GM12878 (cell line): ENCODE measurements around the gene SLC9C1. TPM values are rescaled to one million over a fixed set of nuclear protein-coding genes. Genes with fewer than 3 reads are reported as not detected.

Experiments
- ATAC-seq: fragments of 200-7000 bp; cut with Tn5 transposase; 3 replicates; pipeline ENCODE4 v1.9.1; 2020; ENCODE audit warnings: mild to moderate bottlenecking, moderate library complexity
- BruUV-seq: library from RNA; stranded (reverse); fragments of 400-500 nt; replicated peaks from 2 replicates; lab custom pipeline; 2021; lab: Mats Ljungman, UMichigan
- CTCF ChIA-PET: fragments of 300-600 bp; sonication (Branson Sonifier 250); formaldehyde crosslinking; extraction: SDS; loops from one replicate; lab custom pipeline; 2021; ENCODE audit warnings: inconsistent platforms; lab: Yijun Ruan, JAX
- POLR2A ChIA-PET: fragments of 350-600 bp; formaldehyde crosslinking; extraction: SDS; loops from one replicate; lab custom pipeline; 2021; ENCODE audit warnings: inconsistent platforms; lab: Charles Lee
- RAD21 ChIA-PET: fragments of 300-600 bp; sonication (Branson Sonifier 250); formaldehyde crosslinking; loops from one replicate; lab custom pipeline; 2023; ENCODE audit warnings: antibody characterized with exemption; ENCODE audit not compliant: unreplicated experiment; lab: Charles Lee
- SMC1A ChIA-PET: fragments of 300-600 bp; sonication (Branson Sonifier 250); formaldehyde crosslinking; loops from one replicate; lab custom pipeline; 2023; ENCODE audit not compliant: unreplicated experiment, uncharacterized antibody; lab: Charles Lee
- DNase-seq: peaks from one replicate; pipeline ENCODE4 v3.0.0-alpha.2; 2011; ENCODE audit warnings: low read depth, low spot score
- FAIRE-seq: peaks from 3 replicates; lab custom pipeline; 2011; peaks lifted over from hg19 to GRCh38; lab: Jason Lieb, UNC
- H2AFZ ChIP-seq: 2 replicates; pipeline ENCODE4 v1.6.0; 2011; ENCODE audit warnings: low read depth, low read length, control low read depth; ENCODE audit not compliant: control insufficient read depth
- H3K27ac ChIP-seq: 2 replicates; pipeline ENCODE4 v1.5.1; 2011; ENCODE audit warnings: control low read depth; ENCODE audit not compliant: control insufficient read depth, insufficient read depth
- H3K27me3 ChIP-seq, 2 experiments: replicated peaks in 1 of 2; 2 replicates each; pipeline versions ENCODE4 v1.6.0 to v1.6.1; 2011; ENCODE audit warnings: low read length in 1 of 2; ENCODE audit not compliant: control insufficient read depth in 2 of 2, insufficient read depth in 2 of 2
- H3K36me3 ChIP-seq, 2 experiments: 2 replicates each; pipeline ENCODE4 v1.5.1; 2011; ENCODE audit warnings: low read length in 1 of 2; ENCODE audit not compliant: control insufficient read depth in 2 of 2, insufficient read depth in 2 of 2
- H3K4me1 ChIP-seq: 2 replicates; pipeline ENCODE4 v1.6.1; 2011; ENCODE audit warnings: mild to moderate bottlenecking, low read length, moderate library complexity, mixed read lengths; ENCODE audit not compliant: control insufficient read depth, insufficient read depth
- H3K4me2 ChIP-seq: 2 replicates; pipeline ENCODE4 v1.6.0; 2011; ENCODE audit warnings: control low read depth; ENCODE audit not compliant: control insufficient read depth, insufficient read depth
- H3K4me3 ChIP-seq: fragments of 200-600 bp; sonication (generic); 2 replicates; pipeline ENCODE4 v1.5.1; 2016
- H3K79me2 ChIP-seq: 2 replicates; pipeline ENCODE4 v1.6.0; 2011; ENCODE audit warnings: low read length; ENCODE audit not compliant: control insufficient read depth, insufficient read depth
- H3K9ac ChIP-seq: 2 replicates; pipeline ENCODE4 v1.8.0; 2011; ENCODE audit warnings: low read length, control low read depth, mixed read lengths; ENCODE audit not compliant: control insufficient read depth, insufficient read depth
- H3K9me3 ChIP-seq: replicated peaks from 3 replicates; pipeline ENCODE4 v1.5.1; 2011; ENCODE audit warnings: mild to moderate bottlenecking, low read length; ENCODE audit not compliant: control insufficient read depth, insufficient read depth
- H4K20me1 ChIP-seq: 2 replicates; pipeline ENCODE4 v1.6.0; 2011; ENCODE audit not compliant: control insufficient read depth, insufficient read depth
- WGBS: methylation state at CpG from one replicate; pipeline ENCODE4 v1.1.6; 2016; ENCODE audit warnings: low lambda C conversion rate; ENCODE audit not compliant: insufficient replicate concordance, insufficient coverage; ENCODE audit errors: missing lambda C conversion rate; 5-methylcytosine and 5-hydroxymethylcytosine counted together
- in situ Hi-C: fragments of 300-500 bp; cut with MboI; formaldehyde crosslinking; loops from 9 replicates; pipeline ENCODE4 v1.14.3; 2018; ENCODE audit warnings: mixed read lengths
- intact Hi-C: fragments of 100-400 bp; cut with micrococcal nuclease; formaldehyde crosslinking; loops from one replicate; pipeline ENCODE4 v1.14.2; 2022; ENCODE audit not compliant: unreplicated experiment
- polyA plus RNA-seq, 11 experiments: library from polyadenylated mRNA; depleted of rRNA in 4 of 11; unstranded in 6 of 11; stranded (reverse) in 5 of 11; fragments of >200 nt; fragmentation: Nextera tagmentation in 4 of 11; fragmentation: Illumina TruSeq in 1 of 11; extraction: Ambion mirVana in 4 of 11; extraction: Trizol in 1 of 11; gene quantifications; 1 replicate in 1 of 11; 2 replicates in 10 of 11; pipeline versions ENCODE4 v1.2.1 to v1.2.3, GENCODE V29; 2011 to 2016; ENCODE audit warnings: inconsistent platforms in 2 of 11, missing spikeins in 2 of 11, low read depth in 1 of 11
- total RNA-seq, 4 experiments: library from RNA; depleted of rRNA in 3 of 4; stranded (reverse); fragments of >200 nt in 3 of 4; fragmentation: Illumina TruSeq in 1 of 4; extraction: Trizol in 1 of 4; gene quantifications; 2 replicates each; pipeline versions ENCODE4 v1.2.1 to v1.2.3, GENCODE V29; 2013 to 2021
- TF ChIP-seq, protein P1 (sequence below): IDR thresholded peaks from 2 replicates; pipeline ENCODE4 v1.6.1; 2012; ENCODE audit warnings: improper control_type of control experiment, low read depth, low read length; ENCODE audit not compliant: insufficient replicate concordance
- TF ChIP-seq, protein P2 (sequence below): fragments of 450-650 bp; IDR thresholded peaks from 2 replicates; pipeline ENCODE4 v1.6.1; 2016; ENCODE audit warnings: mild to moderate bottlenecking
- TF ChIP-seq, protein P3 (sequence below): fragments of 450-650 bp; IDR thresholded peaks from 2 replicates; pipeline ENCODE4 v1.6.1; 2017; ENCODE audit warnings: mild to moderate bottlenecking

SLC9C1 gene
- total and polyA plus RNA-seq, 10 of the 15 experiments (the other 5 are each of a cell fraction or from before 2014, with no cell fraction given): not detected

DNA sequence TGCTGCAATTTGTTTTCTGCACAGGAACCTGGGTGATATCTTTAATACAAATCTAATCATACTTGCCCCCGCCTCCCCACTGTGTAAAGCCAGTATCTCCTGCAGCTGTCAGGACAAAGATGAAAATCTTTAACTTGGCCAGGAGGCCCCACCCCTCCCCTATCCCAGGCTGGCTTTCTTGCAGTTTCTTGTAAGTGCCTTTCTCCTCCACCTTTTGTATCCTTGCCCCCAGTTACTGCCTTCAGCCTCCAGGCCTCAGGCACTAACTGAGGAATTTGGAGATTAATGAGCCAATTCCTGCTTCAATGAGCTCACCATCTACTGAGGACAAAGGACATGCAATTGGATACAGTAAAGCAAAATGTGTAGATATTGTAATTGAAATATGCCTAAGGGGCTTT lies 167.5 kb downstream of the SLC9C1 start:
- no peak for FAIRE-seq
- peak overlapping the region; percentile 95 for H3K4me2 ChIP-seq
- BruUV-seq: no TSS peak
- no peaks in the 10 kb centered on the region for H3K9me3 ChIP-seq
- H3K4me1 ChIP-seq: peaks cover 62% of the 10 kb centered on the region
- ChIA-PET POLR2A (interaction anchor here (1.0 to 12.8 kb wide), 3 partner anchors 9 to 434 kb away, joined by 3 to 345 read pairs (median 3); partner anchors contain the start of gene CD200), RAD21 (interaction anchor here (0.9 to 17.9 kb wide), 4 partner anchors 10 to 372 kb away, joined by 3 to 457 read pairs (median 28); no protein-coding TSS in a partner anchor), SMC1A (interaction anchor here (1.4 to 18.5 kb wide), 7 partner anchors 9 to 428 kb away, joined by 3 to 489 read pairs (median 11); partner anchors contain the start of genes GCSAM and SLC9C1), CTCF (interaction anchor here (1.7 to 18.1 kb wide), 3 partner anchors 9 to 15 kb away, joined by 5 to 226 read pairs (median 16); no protein-coding TSS in a partner anchor)
- in situ Hi-C loops: no loop called here
- peaks cover 5 to 18% of the 10 kb centered on the region in 2 experiments; a peak in 2 of 4 replicates for H3K36me3 ChIP-seq
- peak overlapping the region; percentile 99 for H3K27ac ChIP-seq
- peak overlapping the region; percentile 78 for H3K4me3 ChIP-seq
- DNase-seq: no peak
- peaks cover 91% of the 10 kb centered on the region for H3K79me2 ChIP-seq
- no peak overlapping the region for H2AFZ ChIP-seq
- H4K20me1 ChIP-seq: no peaks in the 10 kb centered on the region
- WGBS: 44% methylated on average over 1 of the region's 1 CpG
- TF ChIP-seq, protein P1, sequence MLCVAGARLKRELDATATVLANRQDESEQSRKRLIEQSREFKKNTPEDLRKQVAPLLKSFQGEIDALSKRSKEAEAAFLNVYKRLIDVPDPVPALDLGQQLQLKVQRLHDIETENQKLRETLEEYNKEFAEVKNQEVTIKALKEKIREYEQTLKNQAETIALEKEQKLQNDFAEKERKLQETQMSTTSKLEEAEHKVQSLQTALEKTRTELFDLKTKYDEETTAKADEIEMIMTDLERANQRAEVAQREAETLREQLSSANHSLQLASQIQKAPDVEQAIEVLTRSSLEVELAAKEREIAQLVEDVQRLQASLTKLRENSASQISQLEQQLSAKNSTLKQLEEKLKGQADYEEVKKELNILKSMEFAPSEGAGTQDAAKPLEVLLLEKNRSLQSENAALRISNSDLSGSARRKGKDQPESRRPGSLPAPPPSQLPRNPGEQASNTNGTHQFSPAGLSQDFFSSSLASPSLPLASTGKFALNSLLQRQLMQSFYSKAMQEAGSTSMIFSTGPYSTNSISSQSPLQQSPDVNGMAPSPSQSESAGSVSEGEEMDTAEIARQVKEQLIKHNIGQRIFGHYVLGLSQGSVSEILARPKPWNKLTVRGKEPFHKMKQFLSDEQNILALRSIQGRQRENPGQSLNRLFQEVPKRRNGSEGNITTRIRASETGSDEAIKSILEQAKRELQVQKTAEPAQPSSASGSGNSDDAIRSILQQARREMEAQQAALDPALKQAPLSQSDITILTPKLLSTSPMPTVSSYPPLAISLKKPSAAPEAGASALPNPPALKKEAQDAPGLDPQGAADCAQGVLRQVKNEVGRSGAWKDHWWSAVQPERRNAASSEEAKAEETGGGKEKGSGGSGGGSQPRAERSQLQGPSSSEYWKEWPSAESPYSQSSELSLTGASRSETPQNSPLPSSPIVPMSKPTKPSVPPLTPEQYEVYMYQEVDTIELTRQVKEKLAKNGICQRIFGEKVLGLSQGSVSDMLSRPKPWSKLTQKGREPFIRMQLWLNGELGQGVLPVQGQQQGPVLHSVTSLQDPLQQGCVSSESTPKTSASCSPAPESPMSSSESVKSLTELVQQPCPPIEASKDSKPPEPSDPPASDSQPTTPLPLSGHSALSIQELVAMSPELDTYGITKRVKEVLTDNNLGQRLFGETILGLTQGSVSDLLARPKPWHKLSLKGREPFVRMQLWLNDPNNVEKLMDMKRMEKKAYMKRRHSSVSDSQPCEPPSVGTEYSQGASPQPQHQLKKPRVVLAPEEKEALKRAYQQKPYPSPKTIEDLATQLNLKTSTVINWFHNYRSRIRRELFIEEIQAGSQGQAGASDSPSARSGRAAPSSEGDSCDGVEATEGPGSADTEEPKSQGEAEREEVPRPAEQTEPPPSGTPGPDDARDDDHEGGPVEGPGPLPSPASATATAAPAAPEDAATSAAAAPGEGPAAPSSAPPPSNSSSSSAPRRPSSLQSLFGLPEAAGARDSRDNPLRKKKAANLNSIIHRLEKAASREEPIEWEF: no peak
- TF ChIP-seq, protein P2, sequence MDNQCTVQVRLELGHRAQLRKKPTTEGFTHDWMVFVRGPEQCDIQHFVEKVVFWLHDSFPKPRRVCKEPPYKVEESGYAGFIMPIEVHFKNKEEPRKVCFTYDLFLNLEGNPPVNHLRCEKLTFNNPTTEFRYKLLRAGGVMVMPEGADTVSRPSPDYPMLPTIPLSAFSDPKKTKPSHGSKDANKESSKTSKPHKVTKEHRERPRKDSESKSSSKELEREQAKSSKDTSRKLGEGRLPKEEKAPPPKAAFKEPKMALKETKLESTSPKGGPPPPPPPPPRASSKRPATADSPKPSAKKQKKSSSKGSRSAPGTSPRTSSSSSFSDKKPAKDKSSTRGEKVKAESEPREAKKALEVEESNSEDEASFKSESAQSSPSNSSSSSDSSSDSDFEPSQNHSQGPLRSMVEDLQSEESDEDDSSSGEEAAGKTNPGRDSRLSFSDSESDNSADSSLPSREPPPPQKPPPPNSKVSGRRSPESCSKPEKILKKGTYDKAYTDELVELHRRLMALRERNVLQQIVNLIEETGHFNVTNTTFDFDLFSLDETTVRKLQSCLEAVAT: peak; percentile 39
- TF ChIP-seq, protein P3, sequence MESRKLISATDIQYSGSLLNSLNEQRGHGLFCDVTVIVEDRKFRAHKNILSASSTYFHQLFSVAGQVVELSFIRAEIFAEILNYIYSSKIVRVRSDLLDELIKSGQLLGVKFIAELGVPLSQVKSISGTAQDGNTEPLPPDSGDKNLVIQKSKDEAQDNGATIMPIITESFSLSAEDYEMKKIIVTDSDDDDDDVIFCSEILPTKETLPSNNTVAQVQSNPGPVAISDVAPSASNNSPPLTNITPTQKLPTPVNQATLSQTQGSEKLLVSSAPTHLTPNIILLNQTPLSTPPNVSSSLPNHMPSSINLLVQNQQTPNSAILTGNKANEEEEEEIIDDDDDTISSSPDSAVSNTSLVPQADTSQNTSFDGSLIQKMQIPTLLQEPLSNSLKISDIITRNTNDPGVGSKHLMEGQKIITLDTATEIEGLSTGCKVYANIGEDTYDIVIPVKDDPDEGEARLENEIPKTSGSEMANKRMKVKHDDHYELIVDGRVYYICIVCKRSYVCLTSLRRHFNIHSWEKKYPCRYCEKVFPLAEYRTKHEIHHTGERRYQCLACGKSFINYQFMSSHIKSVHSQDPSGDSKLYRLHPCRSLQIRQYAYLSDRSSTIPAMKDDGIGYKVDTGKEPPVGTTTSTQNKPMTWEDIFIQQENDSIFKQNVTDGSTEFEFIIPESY: no peak
- H3K27me3 ChIP-seq: no peaks in the 10 kb centered on the region
- intact Hi-C loops: no loop called here
- ATAC-seq: no peak
- H3K9ac ChIP-seq: peak overlapping the region; percentile 98
